Stimulated activated CD4-positive, alpha-beta T cell treated with anti-CD3 and anti-CD28 coated beads, Interleukin-1b, Interleukin-23, amount 100 ng/mL, for 1 hour (primary cell): ENCODE data around the gene SCYGR8.

Source experiments
- DNase-seq, 2 donors: peaks; one replicate each; pipeline ENCODE4 v3.0.0-alpha.2; 2020; ENCODE audit warnings: low read depth in 2 of 2

The SCYGR8 gene

DNA sequence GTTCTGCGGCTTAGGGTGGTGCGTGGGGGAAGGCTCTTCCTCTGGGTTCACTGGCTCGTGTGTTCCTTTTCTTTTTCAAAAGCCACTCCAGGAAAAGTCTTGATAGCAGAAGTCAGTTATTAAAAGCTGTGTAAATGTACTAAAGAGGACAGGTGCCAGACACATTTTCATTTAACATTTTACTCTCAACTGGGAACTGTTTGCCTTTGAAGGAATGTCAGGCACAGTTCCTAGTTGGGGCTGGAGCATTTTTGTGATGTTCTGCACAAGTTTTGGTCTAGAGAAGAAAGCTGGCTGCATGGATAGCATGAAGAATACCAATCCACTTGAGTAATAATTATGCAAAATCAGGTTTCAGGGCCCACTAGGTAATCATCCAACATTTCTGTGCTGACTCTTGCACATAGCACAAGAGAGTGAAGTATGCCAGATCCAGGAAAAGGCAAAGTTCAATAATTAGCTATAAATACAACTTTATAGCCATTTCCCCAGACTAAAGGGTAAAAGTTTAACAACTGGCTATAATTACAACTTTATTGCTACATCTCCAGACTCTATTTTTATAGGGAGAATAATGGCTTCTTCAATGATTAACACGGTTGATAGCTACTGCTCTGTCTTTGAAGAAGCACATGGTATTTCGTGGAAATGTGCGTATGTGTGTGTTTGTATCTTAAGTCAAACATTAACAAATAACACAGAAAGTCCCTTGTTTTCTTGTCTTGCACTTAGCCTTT lies 16.2 kb downstream of the SCYGR8 start:
- DNase-seq: no peak

DNA sequence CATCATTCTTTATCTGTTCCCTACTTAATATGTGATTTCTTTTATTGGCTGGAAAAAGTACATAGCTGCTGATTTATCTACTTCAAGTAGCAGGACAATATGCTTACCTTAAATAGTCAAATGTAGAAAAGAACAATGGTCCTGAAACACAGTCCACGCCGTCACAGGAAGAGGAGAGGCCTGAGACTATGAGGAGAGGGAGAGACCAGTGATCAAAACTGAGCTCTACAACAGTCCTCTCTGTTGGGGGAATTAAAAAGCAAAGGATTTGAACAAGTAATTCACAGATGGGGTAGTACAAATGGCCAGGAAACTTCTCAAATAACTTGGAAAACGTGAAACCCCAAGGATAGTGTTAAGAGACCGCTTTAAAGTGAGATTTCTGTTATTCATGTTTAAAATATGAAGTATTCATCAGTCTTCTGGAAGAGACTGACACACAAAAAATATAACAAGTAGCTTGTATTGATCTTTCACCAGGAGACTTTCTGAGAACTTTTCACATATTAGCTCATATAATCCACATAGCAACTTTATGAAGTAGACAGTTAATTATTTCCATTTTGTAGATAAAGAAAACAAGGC lies 20.2 kb downstream of the SCYGR8 start:
- DNase-seq: no peak

GRCh38 chr2:227766373-227766883 lies 20.7 kb downstream of the SCYGR8 start:
- peak; percentile 15 to 34 for DNase-seq

- no peak for DNase-seq
Measured at GRCh38 chr2:227767830-227768229, 22.1 kb downstream of the SCYGR8 start.

DNA sequence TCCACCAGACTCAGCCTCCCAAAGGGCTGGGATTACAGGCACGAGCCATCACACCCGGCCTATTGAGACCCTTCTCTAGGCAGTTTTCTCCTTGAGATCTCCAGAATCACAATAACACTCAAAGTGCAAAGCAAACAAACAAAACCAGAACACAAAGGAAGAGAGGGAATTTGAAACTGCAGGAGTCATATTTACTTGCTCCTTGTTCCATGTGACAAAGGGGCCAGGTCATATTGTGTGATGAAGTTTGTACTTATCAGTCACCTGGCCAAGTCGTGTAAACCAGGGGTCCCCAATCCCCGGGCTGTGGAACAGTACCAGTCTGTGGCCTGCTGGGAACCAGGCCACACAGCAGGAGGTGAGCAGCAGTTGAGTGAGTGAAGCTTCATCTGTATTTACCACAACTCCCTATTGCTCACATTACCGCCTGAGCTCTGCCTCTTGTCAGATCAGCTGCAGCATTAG lies 26.5 kb downstream of the SCYGR8 start:
- no peak for DNase-seq

DNA sequence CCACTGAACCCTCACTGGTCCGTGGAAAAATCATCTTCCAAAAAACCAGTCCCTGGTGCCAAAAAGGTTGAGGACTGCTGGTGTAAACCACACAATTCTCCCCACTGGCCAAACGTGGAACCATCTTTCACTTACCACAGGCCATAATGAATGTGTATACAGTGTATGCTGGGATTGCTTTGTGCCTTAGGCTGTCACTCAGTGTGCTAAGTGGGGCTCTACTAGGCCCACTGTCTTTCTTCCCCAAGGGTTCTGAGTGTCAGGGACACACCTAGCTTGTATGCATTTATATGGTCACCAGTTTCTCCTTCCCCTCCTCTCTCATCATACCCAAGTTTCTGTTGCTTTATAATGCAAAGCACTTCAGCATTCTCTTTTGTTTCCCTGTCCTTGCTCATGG lies 27.2 kb downstream of the SCYGR8 start:
- no peak for DNase-seq

GRCh38 chr2:227774011-227774624 lies 28.4 kb downstream of the SCYGR8 start:
- DNase-seq: no peak

DNA sequence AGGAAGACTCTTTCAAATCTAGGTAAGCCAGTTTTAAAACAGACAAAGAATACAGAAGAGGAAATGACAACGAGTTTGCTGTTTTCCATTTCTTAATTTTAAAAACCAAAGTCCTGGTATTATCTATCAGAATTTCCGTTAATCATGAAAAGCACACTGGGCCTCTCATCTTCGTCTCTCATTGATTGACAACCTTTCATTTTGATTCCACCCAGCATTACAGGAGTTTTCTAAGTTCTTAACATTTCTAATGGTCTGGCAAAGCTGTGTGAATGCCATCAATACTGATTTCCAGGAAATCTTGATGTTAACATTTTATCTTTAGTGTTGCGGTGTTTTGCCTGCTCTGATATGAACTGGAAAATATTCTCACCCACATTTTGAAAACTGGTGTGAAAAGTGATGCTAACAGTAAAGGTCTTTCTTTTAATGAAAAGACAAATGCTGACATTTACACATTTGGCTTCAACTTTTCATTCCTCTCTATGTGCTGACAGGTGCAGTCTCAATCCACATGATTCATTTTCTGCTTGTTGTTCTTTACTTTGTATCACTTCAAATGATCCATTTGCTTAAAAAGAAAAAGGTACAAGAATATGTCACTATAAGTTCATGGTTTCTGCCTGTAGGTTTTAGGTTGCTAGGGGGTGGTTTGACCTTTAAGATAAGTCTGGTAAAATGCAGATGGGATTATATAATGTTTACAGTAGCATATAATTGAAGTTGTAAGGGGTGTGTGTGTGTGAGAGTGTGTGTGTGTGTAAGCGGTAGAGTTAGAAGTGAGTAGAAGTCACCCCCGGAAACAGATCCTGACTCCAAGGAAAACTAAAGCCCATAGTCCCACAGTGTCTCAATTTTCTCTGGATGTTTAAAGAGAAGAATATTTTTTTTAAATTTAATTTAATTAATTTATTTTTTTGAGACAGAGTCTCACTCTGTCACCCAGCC lies 29.5 kb downstream of the SCYGR8 start:
- DNase-seq: no peak

DNA sequence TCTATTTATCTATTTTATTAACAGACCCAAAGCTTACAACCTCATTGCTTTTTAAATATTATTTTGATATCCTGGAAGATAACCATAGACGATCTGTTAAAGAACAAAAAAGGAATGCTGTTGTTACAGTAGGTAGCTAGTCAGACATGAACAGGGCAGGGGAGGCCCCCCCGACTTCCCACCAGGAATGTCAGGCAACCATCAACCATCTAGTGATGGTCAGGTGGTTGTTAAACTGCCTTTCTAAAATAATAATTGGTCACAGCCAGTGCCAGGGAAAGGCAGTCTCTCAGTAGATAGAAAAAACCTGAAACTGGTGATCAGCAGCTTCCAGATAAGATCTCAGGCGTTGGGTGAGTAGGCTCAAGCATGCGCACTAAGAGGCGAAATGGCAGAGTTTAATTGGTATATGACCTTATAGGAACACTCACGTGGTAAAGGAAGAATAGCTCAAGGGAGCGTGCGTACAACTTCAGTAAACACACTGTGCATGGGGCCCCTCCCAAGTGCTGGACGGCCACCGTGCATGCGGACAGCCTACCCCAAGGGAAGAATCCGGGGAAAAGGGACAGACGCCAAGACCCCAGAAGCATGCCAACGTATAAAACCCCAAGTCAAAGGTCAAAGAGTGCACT lies 35.4 kb downstream of the SCYGR8 start:
- DNase-seq: no peak

DNA sequence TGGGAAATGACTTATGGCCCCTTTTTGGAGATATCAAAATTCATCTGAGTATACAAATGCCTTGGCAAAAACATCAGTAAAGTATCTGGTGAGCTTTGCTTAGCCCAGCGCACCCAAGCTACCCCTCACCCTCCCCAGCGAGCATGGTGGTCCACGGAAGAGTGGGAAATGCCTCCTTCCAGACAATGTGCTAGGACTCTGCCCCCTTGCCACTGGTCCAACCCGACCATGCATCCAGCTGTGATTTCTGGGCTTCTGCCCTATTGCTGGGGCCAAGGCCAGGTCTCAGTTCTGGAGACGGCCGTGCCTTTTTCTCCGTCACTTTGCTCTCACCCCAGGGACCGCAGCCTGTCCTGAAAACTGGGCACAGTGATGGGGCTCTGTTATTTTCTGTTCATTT lies 36.1 kb downstream of the SCYGR8 start:
- DNase-seq: no peak

GRCh38 chr2:227782804-227783203 lies 37.1 kb downstream of the SCYGR8 start:
- DNase-seq: no peak

GRCh38 chr2:227783404-227784138 lies 37.9 kb downstream of the SCYGR8 start:
- no peak for DNase-seq

GRCh38 chr2:227785293-227785692 lies 39.6 kb downstream of the SCYGR8 start:
- no peak for DNase-seq

DNA sequence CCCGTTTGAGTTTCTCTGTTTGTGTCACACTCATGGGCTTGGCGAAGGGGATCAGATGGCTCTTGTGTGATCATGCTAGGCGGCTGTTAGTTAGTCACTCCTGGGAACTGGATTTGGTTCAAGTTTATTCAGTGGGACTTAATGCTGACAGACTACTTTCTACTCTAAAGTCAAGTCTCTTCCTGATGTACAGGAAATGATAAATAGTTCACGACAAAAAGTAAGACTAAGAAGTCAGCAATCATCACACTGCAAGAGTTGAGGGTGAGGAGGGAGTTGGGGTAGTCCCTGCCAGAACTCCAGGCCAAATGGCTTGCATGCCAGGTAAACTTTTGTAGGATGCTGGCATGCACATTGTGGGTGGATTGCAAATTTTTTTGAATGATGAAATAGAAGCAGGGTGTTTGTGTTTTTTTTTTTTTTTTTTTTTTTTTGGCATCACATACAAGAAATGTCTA lies 42.9 kb downstream of the SCYGR8 start:
- DNase-seq: no peak

GRCh38 chr2:227789803-227790202 lies 44.1 kb downstream of the SCYGR8 start:
- DNase-seq: no peak

DNA sequence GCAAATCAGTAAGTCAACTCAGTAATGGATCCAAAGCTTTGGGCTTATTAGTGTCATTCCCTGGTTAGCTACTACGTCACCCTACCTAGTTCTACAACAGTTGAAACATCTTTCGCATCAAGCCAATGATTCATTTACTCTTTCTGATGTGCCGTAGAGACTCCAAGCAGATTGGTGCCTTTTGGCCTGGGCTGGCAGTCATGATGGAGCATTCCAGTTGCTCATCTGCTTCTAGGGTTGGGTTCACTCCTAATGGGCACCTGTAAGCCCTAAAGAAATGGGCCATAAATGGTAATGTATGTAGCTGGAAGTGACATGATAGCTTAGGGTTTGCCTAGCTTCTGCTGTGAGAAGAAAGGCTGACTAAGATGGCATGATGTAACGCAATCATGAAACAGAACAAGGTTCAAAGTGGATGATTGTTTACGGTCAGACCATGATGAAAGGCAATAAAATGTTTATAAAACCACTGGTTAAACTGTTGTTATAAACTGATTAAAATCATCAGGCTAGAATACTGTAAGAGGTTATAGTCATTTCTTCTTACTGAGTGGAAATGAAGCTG lies 47.5 kb downstream of the SCYGR8 start:
- no peak for DNase-seq
